Endothelial cell of umbilical vein (primary cell): ENCODE measurements around the gene USP36. TPM values are rescaled to one million over a fixed set of nuclear protein-coding genes. Genes with fewer than 3 reads are reported as not detected.
"Not testable (repeated sequence)": the region's sequence is repeated elsewhere in the genome, so short reads cannot be mapped to it uniquely, and the experiment has no call there.

Source experiments
- BruUV-seq: library from RNA; stranded (reverse); fragments of 400-500 nt; replicated peaks from 2 replicates; lab custom pipeline; 2021; lab: Mats Ljungman, UMichigan
- CTCF ChIA-PET: fragments of 300-600, 350-600 bp; sonication (Branson Sonifier 250); formaldehyde crosslinking; loops from one replicate; lab custom pipeline; 2021; ENCODE audit warnings: antibody characterized with exemption, inconsistent platforms; lab: Charles Lee
- POLR2A ChIA-PET: fragments of 300-600, 350-600 bp; sonication (Branson Sonifier 250); formaldehyde crosslinking; loops from one replicate; lab custom pipeline; 2021; ENCODE audit warnings: antibody characterized with exemption, inconsistent platforms; lab: Charles Lee
- DNase-seq: peaks from one replicate; pipeline ENCODE4 v3.0.0-alpha.2; 2011; ENCODE audit warnings: low read depth, low spot score
- FAIRE-seq: peaks from 2 replicates; lab custom pipeline; 2011; peaks lifted over from hg19 to GRCh38; lab: Jason Lieb, UNC
- H2AFZ ChIP-seq: 2 replicates; pipeline ENCODE4 v1.6.0; 2012; ENCODE audit warnings: low read depth, low read length, control low read depth, inconsistent platforms
- H3K27ac ChIP-seq: 2 replicates; pipeline ENCODE4 v1.5.1; 2011; ENCODE audit warnings: low read depth, mild to moderate bottlenecking, control low read depth, low read length, moderate library complexity; ENCODE audit not compliant: insufficient read depth
- H3K27me3 ChIP-seq, 2 experiments: 2 replicates each; pipeline versions ENCODE4 v1.6.0 to v1.6.1; 2011; ENCODE audit warnings: low read length in 2 of 2, mixed read lengths in 1 of 2; ENCODE audit not compliant: control insufficient read depth in 2 of 2, insufficient read depth in 2 of 2
- H3K36me3 ChIP-seq, 2 experiments: 2 replicates in 1 of 2; 3 replicates in 1 of 2; pipeline ENCODE4 v1.5.1; 2011; ENCODE audit warnings: low read length in 2 of 2, mild to moderate bottlenecking in 1 of 2, moderate library complexity in 1 of 2; ENCODE audit not compliant: control insufficient read depth in 2 of 2, insufficient read depth in 2 of 2; ENCODE audit errors: extremely low read depth in 1 of 2
- H3K4me1 ChIP-seq: 3 replicates; pipeline ENCODE4 v1.5.1; 2011; ENCODE audit warnings: mild to moderate bottlenecking, low read length; ENCODE audit not compliant: control insufficient read depth, insufficient read depth; ENCODE audit errors: extremely low read depth
- H3K4me2 ChIP-seq: 2 replicates; pipeline ENCODE4 v1.6.1; 2011; ENCODE audit warnings: low read length, control low read depth, mixed read lengths; ENCODE audit not compliant: insufficient read depth
- H3K4me3 ChIP-seq, 3 experiments: fragments of 200-600 bp in 1 of 3; sonication (generic), shearing (Covaris generic) in 1 of 3; replicated peaks in 1 of 3; 2 replicates each; pipeline ENCODE4 v1.5.1; 2011 to 2016; ENCODE audit warnings: control low read depth in 3 of 3, low read length in 3 of 3, mild to moderate bottlenecking in 2 of 3, inconsistent platforms in 1 of 3, low read depth in 1 of 3, moderate library complexity in 1 of 3; ENCODE audit not compliant: insufficient read depth in 1 of 3
- H3K79me2 ChIP-seq: 2 replicates; pipeline ENCODE4 v1.6.0; 2012; ENCODE audit warnings: low read length, inconsistent platforms; ENCODE audit not compliant: control insufficient read depth, insufficient read depth
- H3K9ac ChIP-seq: replicated peaks from 2 replicates; pipeline ENCODE3; 2011; ENCODE audit warnings: low read length, control low read depth; ENCODE audit not compliant: insufficient read depth; ENCODE audit errors: extremely low read depth
- H3K9me1 ChIP-seq: replicated peaks from 3 replicates; pipeline ENCODE4 v1.6.0; 2011; ENCODE audit warnings: mild to moderate bottlenecking, low read length; ENCODE audit not compliant: control insufficient read depth, insufficient read depth; ENCODE audit errors: extremely low read depth
- H3K9me3 ChIP-seq: replicated peaks from 2 replicates; pipeline ENCODE4 v1.5.1; 2012; ENCODE audit warnings: low read length, inconsistent platforms; ENCODE audit not compliant: control insufficient read depth, insufficient read depth
- H4K20me1 ChIP-seq: replicated peaks from 2 replicates; pipeline ENCODE3; 2011; ENCODE audit warnings: mild to moderate bottlenecking, low read length; ENCODE audit not compliant: control insufficient read depth, insufficient read depth; ENCODE audit errors: extremely low read depth
- EZH2 ChIP-seq: IDR thresholded peaks from 2 replicates; pipeline ENCODE4 v1.6.1; 2012; ENCODE audit warnings: borderline replicate concordance, low read depth, mild to moderate bottlenecking, moderate library complexity, low read length, inconsistent platforms; ENCODE audit not compliant: severe bottlenecking
- FOS ChIP-seq: IDR thresholded peaks from 2 replicates; pipeline ENCODE4 v1.6.1; 2011; ENCODE audit warnings: mild to moderate bottlenecking, low read length, moderate library complexity, borderline replicate concordance; ENCODE audit not compliant: insufficient read depth
- GATA2 ChIP-seq: IDR thresholded peaks from 2 replicates; pipeline ENCODE4 v1.7.0; 2011; ENCODE audit warnings: low read depth, mild to moderate bottlenecking, moderate library complexity, mixed read lengths, low read length; ENCODE audit not compliant: insufficient read length, insufficient read depth
- JUN ChIP-seq: IDR thresholded peaks from 2 replicates; pipeline ENCODE4 v1.6.1; 2011; ENCODE audit warnings: borderline replicate concordance, low read depth; ENCODE audit not compliant: insufficient read length, insufficient read depth
- MYC ChIP-seq: IDR thresholded peaks from one replicate; pipeline ENCODE4 v1.6.1; 2011; ENCODE audit warnings: mild to moderate bottlenecking, low read depth, low read length
- POLR2A ChIP-seq: IDR thresholded peaks from 2 replicates; pipeline ENCODE4 v1.6.1; 2012; ENCODE audit warnings: low read depth, mild to moderate bottlenecking, control low read depth, low read length
- POLR2AphosphoS5 ChIP-seq: IDR thresholded peaks from 2 replicates; pipeline ENCODE4 v1.6.1; 2012; ENCODE audit warnings: low read depth, mild to moderate bottlenecking, control low read depth, low read length, moderate library complexity; ENCODE audit not compliant: insufficient read depth
- dilution Hi-C: fragments of 300-500 bp; cut with MboI; formaldehyde crosslinking; loops from one replicate; pipeline ENCODE4 v1.15.0; 2019; ENCODE audit warnings: low sequenced_read_pairs; ENCODE audit not compliant: extremely low pct_ligation_motif_present
- intact Hi-C: fragments of 100-400 bp; cut with micrococcal nuclease; formaldehyde crosslinking; loops from one replicate; pipeline ENCODE4 v1.10.0; 2022
- polyA plus RNA-seq, 4 experiments: library from polyadenylated mRNA; depleted of rRNA in 3 of 4; stranded (reverse) in 3 of 4; unstranded in 1 of 4; fragments of >200 nt; gene quantifications; 2 replicates each; pipeline versions ENCODE4 v1.2.1 to v1.2.3, GENCODE V29; 2011 to 2012; ENCODE audit warnings: missing spikeins in 1 of 4
- total RNA-seq: library from RNA; stranded (reverse); gene quantifications from 2 replicates; pipeline ENCODE4 v1.2.3, GENCODE V29; 2021
- TF ChIP-seq, protein P1 (sequence below): IDR thresholded peaks from 2 replicates; pipeline ENCODE4 v1.6.1; 2011; ENCODE audit not compliant: insufficient read depth, insufficient read length
- TF ChIP-seq, protein P2 (sequence below), 2 donors: IDR thresholded peaks; 1 replicate in 1 of 2; 2 replicates in 1 of 2; pipeline ENCODE4 v1.5.1; 2011; ENCODE audit warnings: low read length in 2 of 2, mild to moderate bottlenecking in 2 of 2, moderate library complexity in 2 of 2, control low read depth in 1 of 2, inconsistent platforms in 1 of 2, low read depth in 1 of 2; ENCODE audit not compliant: insufficient read depth in 1 of 2; ENCODE audit errors: extremely low read depth in 1 of 2

Gene USP36
- total and polyA plus RNA-seq, 2 donors (not counting 3 experiments of a cell fraction or from before 2014, with no cell fraction given), result 29.8 to 46.6 TPM

GRCh38 chr17:78878261-78878660 lies 37.6 kb upstream of the USP36 start:
- no peaks in the 10 kb centered on the region for H3K27me3 ChIP-seq
- H3K4me2 ChIP-seq, result no peak overlapping the region
- ChIA-PET CTCF (no interaction called here), POLR2A (no interaction called here)
- H3K79me2 ChIP-seq, result peaks cover 33% of the 10 kb centered on the region
- BruUV-seq, result no TSS peak
- intact Hi-C loops, result no loop called here
- peaks cover 0 to 2% of the 10 kb centered on the region in 2 experiments for H3K36me3 ChIP-seq
- TF ChIP-seq, protein P1, sequence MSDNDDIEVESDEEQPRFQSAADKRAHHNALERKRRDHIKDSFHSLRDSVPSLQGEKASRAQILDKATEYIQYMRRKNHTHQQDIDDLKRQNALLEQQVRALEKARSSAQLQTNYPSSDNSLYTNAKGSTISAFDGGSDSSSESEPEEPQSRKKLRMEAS, result no peak
- no peak for TF ChIP-seq GATA2
- TF ChIP-seq MYC, result no peak
- TF ChIP-seq POLR2A, result no peak
- no peak for TF ChIP-seq JUN
- TF ChIP-seq FOS, result no peak
- no peak for TF ChIP-seq POLR2AphosphoS5
- TF ChIP-seq EZH2, result no peak
- TF ChIP-seq, protein P2, sequence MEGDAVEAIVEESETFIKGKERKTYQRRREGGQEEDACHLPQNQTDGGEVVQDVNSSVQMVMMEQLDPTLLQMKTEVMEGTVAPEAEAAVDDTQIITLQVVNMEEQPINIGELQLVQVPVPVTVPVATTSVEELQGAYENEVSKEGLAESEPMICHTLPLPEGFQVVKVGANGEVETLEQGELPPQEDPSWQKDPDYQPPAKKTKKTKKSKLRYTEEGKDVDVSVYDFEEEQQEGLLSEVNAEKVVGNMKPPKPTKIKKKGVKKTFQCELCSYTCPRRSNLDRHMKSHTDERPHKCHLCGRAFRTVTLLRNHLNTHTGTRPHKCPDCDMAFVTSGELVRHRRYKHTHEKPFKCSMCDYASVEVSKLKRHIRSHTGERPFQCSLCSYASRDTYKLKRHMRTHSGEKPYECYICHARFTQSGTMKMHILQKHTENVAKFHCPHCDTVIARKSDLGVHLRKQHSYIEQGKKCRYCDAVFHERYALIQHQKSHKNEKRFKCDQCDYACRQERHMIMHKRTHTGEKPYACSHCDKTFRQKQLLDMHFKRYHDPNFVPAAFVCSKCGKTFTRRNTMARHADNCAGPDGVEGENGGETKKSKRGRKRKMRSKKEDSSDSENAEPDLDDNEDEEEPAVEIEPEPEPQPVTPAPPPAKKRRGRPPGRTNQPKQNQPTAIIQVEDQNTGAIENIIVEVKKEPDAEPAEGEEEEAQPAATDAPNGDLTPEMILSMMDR (IDR thresholded peaks at IDR 0.05; ENCODE audit: extremely low read depth in 1 of 2, insufficient read depth in 1 of 2, low read depth in 1 of 2, low read length in 2 of 2), result no peak
- H3K9me3 ChIP-seq, result no peaks in the 10 kb centered on the region
- H3K27ac ChIP-seq, result no peak overlapping the region
- no peak overlapping the region for H3K9ac ChIP-seq
- H4K20me1 ChIP-seq, result no peaks in the 10 kb centered on the region
- H3K4me1 ChIP-seq, result peaks cover 53% of the 10 kb centered on the region
- H3K4me3 ChIP-seq, result no peak overlapping the region
- H2AFZ ChIP-seq, result no peak overlapping the region
- no peak for DNase-seq
- FAIRE-seq, result no peak
- H3K9me1 ChIP-seq, result no peaks in the 10 kb centered on the region
- dilution Hi-C loops, result no loop called here

- H3K4me2 ChIP-seq, H2AFZ ChIP-seq, DNase-seq, BruUV-seq, H3K9ac ChIP-seq, H3K27ac ChIP-seq, POLR2A ChIA-PET, H4K20me1 ChIP-seq, dilution Hi-C loops, H3K9me1 ChIP-seq, intact Hi-C loops, H3K27me3 ChIP-seq, H3K36me3 ChIP-seq, H3K4me3 ChIP-seq, H3K9me3 ChIP-seq: not testable (repeated sequence)
- Histone ChIP-seq H3K79me2 (peaks cover 27% of the 10 kb centered on the region), H3K4me1 (peaks cover 45% of the 10 kb centered on the region)
- FAIRE-seq, result peak; percentile 12
- CTCF ChIA-PET, result interaction anchor here (1.4 to 4.8 kb wide), 2 partner anchors 11 to 94 kb away, joined by 7 to 26 read pairs; no protein-coding TSS in a partner anchor
These were observed 36.4 kb upstream of the USP36 start for GRCh38 chr17:78876954-78877517.
